Astrocyte (in vitro differentiated cells and primary cell): ENCODE data around the gene CLASP1. TPM values are rescaled to one million over a fixed set of nuclear protein-coding genes. Genes with fewer than 3 reads are reported as not detected.

Experiments used
- DNase-seq: peaks from one replicate; pipeline ENCODE4 v3.0.0-alpha.2; 2010; ENCODE audit warnings: low read depth
- FAIRE-seq: peaks from 2 replicates; lab custom pipeline; 2011; peaks lifted over from hg19 to GRCh38; lab: Jason Lieb, UNC
- H2AFZ ChIP-seq: 2 replicates; pipeline ENCODE4 v1.6.0; 2012; ENCODE audit warnings: low read depth, low read length, inconsistent platforms
- H3K27ac ChIP-seq: 2 replicates; pipeline ENCODE4 v1.5.1; 2011; ENCODE audit warnings: low read depth, low read length, inconsistent platforms
- H3K27me3 ChIP-seq: 2 replicates; pipeline ENCODE4 v1.6.0; 2011; ENCODE audit warnings: low read length, inconsistent platforms; ENCODE audit not compliant: insufficient read depth
- H3K36me3 ChIP-seq: 2 replicates; pipeline ENCODE4 v1.5.1; 2011; ENCODE audit warnings: low read length, inconsistent platforms; ENCODE audit not compliant: insufficient read depth
- H3K4me1 ChIP-seq: 2 replicates; pipeline ENCODE4 v1.5.1; 2011; ENCODE audit warnings: low read length, inconsistent platforms; ENCODE audit not compliant: insufficient read depth
- H3K4me2 ChIP-seq: 2 replicates; pipeline ENCODE4 v1.6.0; 2012; ENCODE audit warnings: low read length, inconsistent platforms
- H3K4me3 ChIP-seq: 2 replicates; pipeline ENCODE4 v1.5.1; 2011; ENCODE audit warnings: low read depth, mild to moderate bottlenecking, low read length, inconsistent platforms; ENCODE audit not compliant: insufficient read depth
- H3K79me2 ChIP-seq: 2 replicates; pipeline ENCODE4 v1.6.0; 2012; ENCODE audit warnings: mild to moderate bottlenecking, low read length, inconsistent platforms; ENCODE audit not compliant: insufficient read depth
- H3K9ac ChIP-seq: 2 replicates; pipeline ENCODE4 v1.6.0; 2012; ENCODE audit warnings: mild to moderate bottlenecking, low read length, inconsistent platforms
- H3K9me3 ChIP-seq: 2 replicates; pipeline ENCODE4 v1.5.1; 2012; ENCODE audit warnings: low read depth, mild to moderate bottlenecking, low read length, inconsistent platforms; ENCODE audit not compliant: insufficient read depth
- H4K20me1 ChIP-seq: 2 replicates; pipeline ENCODE4 v1.6.0; 2012; ENCODE audit warnings: low read length, inconsistent platforms; ENCODE audit not compliant: insufficient read depth
- H3K27ac Mint-ChIP-seq: one replicate; pipeline ENCODE4 v1.8.0; 2021; ENCODE audit warnings: mild to moderate bottlenecking, mixed read lengths; ENCODE audit not compliant: unreplicated experiment
- H3K27me3 Mint-ChIP-seq: one replicate; pipeline ENCODE4 v1.8.0; 2021; ENCODE audit warnings: low read depth, mixed read lengths; ENCODE audit not compliant: unreplicated experiment
- H3K36me3 Mint-ChIP-seq: one replicate; pipeline ENCODE4 v1.8.0; 2021; ENCODE audit warnings: low read depth, mixed read lengths; ENCODE audit not compliant: unreplicated experiment
- H3K4me1 Mint-ChIP-seq: one replicate; pipeline ENCODE4 v1.8.0; 2021; ENCODE audit warnings: low read depth, mixed read lengths; ENCODE audit not compliant: unreplicated experiment
- H3K4me3 Mint-ChIP-seq: one replicate; pipeline ENCODE4 v1.8.0; 2021; ENCODE audit warnings: mild to moderate bottlenecking, moderate library complexity, mixed read lengths; ENCODE audit not compliant: unreplicated experiment
- H3K9me3 Mint-ChIP-seq: one replicate; pipeline ENCODE4 v1.8.0; 2021; ENCODE audit warnings: mild to moderate bottlenecking, mixed read lengths; ENCODE audit not compliant: unreplicated experiment
- CTCF ChIP-seq: IDR thresholded peaks from 2 replicates; pipeline ENCODE4 v1.5.1; 2011; ENCODE audit warnings: low read depth, mild to moderate bottlenecking, inconsistent platforms, low read length, moderate library complexity; ENCODE audit not compliant: insufficient read depth
- EZH2 ChIP-seq: IDR thresholded peaks from 2 replicates; pipeline ENCODE4 v1.6.1; 2012; ENCODE audit warnings: mild to moderate bottlenecking, low read length, inconsistent platforms; ENCODE audit not compliant: insufficient read depth
- total RNA-seq: library from RNA; stranded (reverse); gene quantifications from 2 replicates; pipeline ENCODE4 v1.2.1, GENCODE V29; 2021

CLASP1 gene
- total RNA-seq, 1 donor from 2014 or later, result 56.7 TPM

- H3K9me3 Mint-ChIP-seq, result no peaks in the 10 kb centered on the region
- DNase-seq (no peak), FAIRE-seq (no peak)
- Histone ChIP-seq H3K36me3 (peaks cover 25% of the 10 kb centered on the region), H3K4me3 (no peak overlapping the region), H3K27me3 (no peaks in the 10 kb centered on the region), H4K20me1 (peaks cover 32% of the 10 kb centered on the region), H3K4me2 (no peak overlapping the region), H3K4me1 (peaks cover 8% of the 10 kb centered on the region), H2AFZ (no peak overlapping the region), H3K9ac (no peak overlapping the region), H3K9me3 (no peaks in the 10 kb centered on the region), H3K79me2 (no peaks in the 10 kb centered on the region), H3K27ac (no peak overlapping the region)
- peaks cover 10% of the 10 kb centered on the region for H3K36me3 Mint-ChIP-seq
- H3K27ac Mint-ChIP-seq, result no peak overlapping the region
- H3K27me3 Mint-ChIP-seq, result no peaks in the 10 kb centered on the region
- H3K4me1 Mint-ChIP-seq, result peaks cover 5% of the 10 kb centered on the region
- TF ChIP-seq CTCF (no peak), EZH2 (no peak)
- no peak overlapping the region for H3K4me3 Mint-ChIP-seq
These were observed 293.8 kb downstream of the CLASP1 start for GRCh38 chr2:121355488-121355887.

DNA sequence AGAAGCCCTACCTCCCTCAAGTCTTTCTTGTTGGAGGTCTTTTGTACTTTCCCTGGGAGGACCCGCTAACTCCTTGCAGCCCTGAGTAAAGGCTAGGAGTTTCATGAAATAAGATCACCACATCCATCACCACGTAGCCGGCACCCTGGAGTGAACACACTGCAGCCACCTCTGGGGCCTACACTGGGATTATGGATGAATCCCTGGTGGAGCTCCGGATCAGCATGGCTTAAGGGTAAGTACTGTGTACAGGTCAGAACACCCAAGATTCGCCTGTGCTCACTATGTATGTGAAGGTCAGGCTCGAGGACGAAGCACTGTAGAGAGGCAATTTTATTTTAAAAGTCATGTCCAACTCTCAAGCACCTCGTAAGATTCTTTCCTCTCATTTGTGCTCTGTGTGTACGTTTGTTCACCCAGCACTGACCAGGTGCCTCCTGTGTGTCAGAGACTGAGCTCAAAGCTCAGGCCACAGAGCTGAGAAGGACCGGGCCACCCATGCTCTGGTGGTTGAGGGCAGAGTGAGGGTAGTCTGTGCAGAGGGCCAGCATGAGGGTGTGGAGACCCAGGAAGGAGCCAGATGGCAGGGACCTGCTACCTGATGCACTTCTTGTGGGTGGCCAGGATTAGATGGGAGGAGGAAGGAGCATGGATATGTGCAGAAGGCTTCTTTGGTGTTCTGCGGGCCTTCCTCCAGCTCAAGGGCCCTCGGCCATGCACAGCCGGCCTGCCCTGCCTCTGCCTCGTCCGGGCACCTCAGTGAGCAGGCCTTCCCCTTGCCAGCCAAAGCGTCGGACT lies 297.5 kb downstream of the CLASP1 start:
- H3K4me2 ChIP-seq, result no peak overlapping the region

More for the DNA sequence above, 297.5 kb downstream of the CLASP1 start:
- Mint-ChIP-seq H3K9me3 (no peaks in the 10 kb centered on the region), H3K4me3 (no peak overlapping the region), H3K36me3 (peaks cover 27% of the 10 kb centered on the region), H3K4me1 (no peaks in the 10 kb centered on the region), H3K27ac (no peak overlapping the region), H3K27me3 (no peaks in the 10 kb centered on the region)
- Histone ChIP-seq H3K4me1 (no peaks in the 10 kb centered on the region), H3K27me3 (no peaks in the 10 kb centered on the region), H3K9me3 (no peaks in the 10 kb centered on the region), H3K9ac (no peak overlapping the region), H3K36me3 (peaks cover 31% of the 10 kb centered on the region), H4K20me1 (peaks cover 13% of the 10 kb centered on the region), H3K79me2 (no peaks in the 10 kb centered on the region), H3K4me3 (no peak overlapping the region), H3K27ac (no peak overlapping the region), H2AFZ (no peak overlapping the region)
- no peak for TF ChIP-seq EZH2
- TF ChIP-seq CTCF, result no peak
- no peak for DNase-seq
- no peak for FAIRE-seq
